WTC11 (cell line): ENCODE results near the gene KRT5. TPM values are rescaled to one million over a fixed set of nuclear protein-coding genes. Genes with fewer than 3 reads are reported as not detected.

ENCODE experiments used
- ATAC-seq: fragments of 200-7000 bp; cut with Tn5 transposase; 2 replicates; pipeline ENCODE4 v1.10.0; 2021; ENCODE audit warnings: mild to moderate bottlenecking, moderate library complexity
- CTCF ChIA-PET: fragments of 300-600 bp; sonication (Branson Sonifier 250); formaldehyde crosslinking; loops from one replicate; lab custom pipeline; 2021; ENCODE audit warnings: antibody characterized with exemption; lab: Charles Lee
- POLR2A ChIA-PET: fragments of 350-600 bp; sonication (Branson Sonifier 250); formaldehyde crosslinking; loops from one replicate; lab custom pipeline; 2021; ENCODE audit warnings: antibody characterized with exemption; lab: Charles Lee
- DNase-seq: peaks from one replicate; pipeline ENCODE4 v3.0.0; 2021; ENCODE audit warnings: low spot score
- H3K27ac Mint-ChIP-seq: 2 replicates; pipeline ENCODE4 v1.8.0; 2021; ENCODE audit warnings: mixed read lengths
- H3K27me3 Mint-ChIP-seq: 2 replicates; pipeline ENCODE4 v1.8.0; 2021; ENCODE audit warnings: low read depth, mild to moderate bottlenecking, moderate library complexity, mixed read lengths
- H3K36me3 Mint-ChIP-seq: 2 replicates; pipeline ENCODE4 v1.8.0; 2021; ENCODE audit warnings: mixed read lengths
- H3K4me1 Mint-ChIP-seq: 2 replicates; pipeline ENCODE4 v1.8.0; 2022; ENCODE audit warnings: mixed read lengths
- H3K4me3 Mint-ChIP-seq: 2 replicates; pipeline ENCODE4 v1.8.0; 2021; ENCODE audit warnings: mild to moderate bottlenecking, moderate library complexity, mixed read lengths
- H3K9me3 Mint-ChIP-seq: 2 replicates; pipeline ENCODE4 v1.8.0; 2021; ENCODE audit warnings: mixed read lengths
- ARID4B ChIP-seq: sonication (generic); formaldehyde crosslinking; IDR thresholded peaks from 2 replicates; pipeline ENCODE4 v1.8.0; 2023; ENCODE audit warnings: missing genetic modification reagents, mild to moderate bottlenecking, borderline replicate concordance
- CREM ChIP-seq: sonication (generic); formaldehyde crosslinking; IDR thresholded peaks from 2 replicates; pipeline ENCODE4 v1.8.1; 2022; ENCODE audit warnings: mild to moderate bottlenecking, missing genetic modification reagents, moderate library complexity
- E2F5 ChIP-seq: sonication (generic); formaldehyde crosslinking; IDR thresholded peaks from 2 replicates; pipeline ENCODE4 v1.8.1; 2022; ENCODE audit warnings: mild to moderate bottlenecking, moderate library complexity, missing genetic modification reagents
- EMX1 ChIP-seq: fragments of 250-450 bp; sonication (Bioruptor Pico); IDR thresholded peaks from 2 replicates; pipeline ENCODE4 v1.8.0; 2021; ENCODE audit warnings: mild to moderate bottlenecking
- FOXP4 ChIP-seq: sonication (generic); formaldehyde crosslinking; IDR thresholded peaks from 2 replicates; pipeline ENCODE4 v1.8.0; 2022; ENCODE audit warnings: mild to moderate bottlenecking, missing genetic modification reagents
- HMGXB4 ChIP-seq: sonication (generic); formaldehyde crosslinking; IDR thresholded peaks from 2 replicates; pipeline ENCODE4 v1.8.1; 2023; ENCODE audit warnings: mild to moderate bottlenecking, moderate library complexity, missing genetic modification reagents
- IRF2 ChIP-seq: sonication (generic); formaldehyde crosslinking; IDR thresholded peaks from 2 replicates; pipeline ENCODE4 v1.8.0; 2022; ENCODE audit warnings: low read depth, missing genetic modification reagents, borderline replicate concordance
- MYBL2 ChIP-seq: sonication (generic); formaldehyde crosslinking; IDR thresholded peaks from 2 replicates; pipeline ENCODE4 v1.8.1; 2023; ENCODE audit warnings: mild to moderate bottlenecking, moderate library complexity, missing genetic modification reagents
- NFE2L1 ChIP-seq: sonication (generic); formaldehyde crosslinking; IDR thresholded peaks from 2 replicates; pipeline ENCODE4 v1.8.1; 2023; ENCODE audit warnings: missing genetic modification reagents
- SMAD4 ChIP-seq: sonication (generic); formaldehyde crosslinking; IDR thresholded peaks from 2 replicates; pipeline ENCODE4 v1.8.0; 2022; ENCODE audit warnings: mild to moderate bottlenecking, missing genetic modification reagents
- TEAD4 ChIP-seq: sonication (generic); formaldehyde crosslinking; IDR thresholded peaks from 2 replicates; pipeline ENCODE4 v1.8.0; 2022; ENCODE audit warnings: mild to moderate bottlenecking, missing genetic modification reagents
- ZNF423 ChIP-seq: fragments of 250-450 bp; sonication (Bioruptor Pico); IDR thresholded peaks from 2 replicates; pipeline ENCODE4 v2.1.2; 2022; ENCODE audit warnings: mild to moderate bottlenecking, moderate library complexity
- ZNF512 ChIP-seq: sonication (generic); formaldehyde crosslinking; IDR thresholded peaks from 2 replicates; pipeline ENCODE4 v1.8.1; 2022; ENCODE audit warnings: missing genetic modification reagents, borderline replicate concordance
- total RNA-seq: library from RNA; stranded (reverse); gene quantifications from 3 replicates; pipeline ENCODE4 v1.2.3, GENCODE V29; 2021
- TF ChIP-seq, protein P1 (sequence below): sonication (generic); formaldehyde crosslinking; IDR thresholded peaks from 2 replicates; pipeline ENCODE4 v1.8.0; 2023; ENCODE audit warnings: mild to moderate bottlenecking, missing genetic modification reagents
- TF ChIP-seq, protein P2 (sequence below): sonication (generic); formaldehyde crosslinking; IDR thresholded peaks from 2 replicates; pipeline ENCODE4 v1.8.0; 2022; ENCODE audit warnings: mild to moderate bottlenecking, missing genetic modification reagents
- TF ChIP-seq, protein P3 (sequence below): fragments of 250-450 bp; sonication (Bioruptor Pico); IDR thresholded peaks from 2 replicates; pipeline ENCODE4 v1.9.0; 2021; ENCODE audit warnings: mild to moderate bottlenecking
- TF ChIP-seq, protein P4 (sequence below): sonication (generic); formaldehyde crosslinking; IDR thresholded peaks from 2 replicates; pipeline ENCODE4 v1.8.1; 2022; ENCODE audit warnings: low read depth, missing genetic modification reagents, borderline replicate concordance

KRT5 gene
- total RNA-seq, 1 experiment from 2014 or later: not detected

- TF ChIP-seq TEAD4 (CRISPR knock-in tag): no peak
- TF ChIP-seq FOXP4 (CRISPR knock-in tag): no peak
- TF ChIP-seq HMGXB4 (CRISPR knock-in tag): no peak
- TF ChIP-seq, protein P1, sequence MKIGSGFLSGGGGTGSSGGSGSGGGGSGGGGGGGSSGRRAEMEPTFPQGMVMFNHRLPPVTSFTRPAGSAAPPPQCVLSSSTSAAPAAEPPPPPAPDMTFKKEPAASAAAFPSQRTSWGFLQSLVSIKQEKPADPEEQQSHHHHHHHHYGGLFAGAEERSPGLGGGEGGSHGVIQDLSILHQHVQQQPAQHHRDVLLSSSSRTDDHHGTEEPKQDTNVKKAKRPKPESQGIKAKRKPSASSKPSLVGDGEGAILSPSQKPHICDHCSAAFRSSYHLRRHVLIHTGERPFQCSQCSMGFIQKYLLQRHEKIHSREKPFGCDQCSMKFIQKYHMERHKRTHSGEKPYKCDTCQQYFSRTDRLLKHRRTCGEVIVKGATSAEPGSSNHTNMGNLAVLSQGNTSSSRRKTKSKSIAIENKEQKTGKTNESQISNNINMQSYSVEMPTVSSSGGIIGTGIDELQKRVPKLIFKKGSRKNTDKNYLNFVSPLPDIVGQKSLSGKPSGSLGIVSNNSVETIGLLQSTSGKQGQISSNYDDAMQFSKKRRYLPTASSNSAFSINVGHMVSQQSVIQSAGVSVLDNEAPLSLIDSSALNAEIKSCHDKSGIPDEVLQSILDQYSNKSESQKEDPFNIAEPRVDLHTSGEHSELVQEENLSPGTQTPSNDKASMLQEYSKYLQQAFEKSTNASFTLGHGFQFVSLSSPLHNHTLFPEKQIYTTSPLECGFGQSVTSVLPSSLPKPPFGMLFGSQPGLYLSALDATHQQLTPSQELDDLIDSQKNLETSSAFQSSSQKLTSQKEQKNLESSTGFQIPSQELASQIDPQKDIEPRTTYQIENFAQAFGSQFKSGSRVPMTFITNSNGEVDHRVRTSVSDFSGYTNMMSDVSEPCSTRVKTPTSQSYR (CRISPR knock-in tag): no peak
- no peak for TF ChIP-seq ZNF423
- no peak for TF ChIP-seq NFE2L1 (CRISPR knock-in tag)
- no peak for TF ChIP-seq MYBL2 (CRISPR knock-in tag)
- no peak for TF ChIP-seq E2F5 (CRISPR knock-in tag)
- TF ChIP-seq IRF2 (CRISPR knock-in tag): no peak
- no peak for TF ChIP-seq ARID4B (CRISPR knock-in tag)
- no peak for TF ChIP-seq CREM (CRISPR knock-in tag)
- TF ChIP-seq, protein P2, sequence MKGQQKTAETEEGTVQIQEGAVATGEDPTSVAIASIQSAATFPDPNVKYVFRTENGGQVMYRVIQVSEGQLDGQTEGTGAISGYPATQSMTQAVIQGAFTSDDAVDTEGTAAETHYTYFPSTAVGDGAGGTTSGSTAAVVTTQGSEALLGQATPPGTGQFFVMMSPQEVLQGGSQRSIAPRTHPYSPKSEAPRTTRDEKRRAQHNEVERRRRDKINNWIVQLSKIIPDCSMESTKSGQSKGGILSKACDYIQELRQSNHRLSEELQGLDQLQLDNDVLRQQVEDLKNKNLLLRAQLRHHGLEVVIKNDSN (CRISPR knock-in tag): no peak
- no peak for TF ChIP-seq SMAD4
- TF ChIP-seq, protein P3, sequence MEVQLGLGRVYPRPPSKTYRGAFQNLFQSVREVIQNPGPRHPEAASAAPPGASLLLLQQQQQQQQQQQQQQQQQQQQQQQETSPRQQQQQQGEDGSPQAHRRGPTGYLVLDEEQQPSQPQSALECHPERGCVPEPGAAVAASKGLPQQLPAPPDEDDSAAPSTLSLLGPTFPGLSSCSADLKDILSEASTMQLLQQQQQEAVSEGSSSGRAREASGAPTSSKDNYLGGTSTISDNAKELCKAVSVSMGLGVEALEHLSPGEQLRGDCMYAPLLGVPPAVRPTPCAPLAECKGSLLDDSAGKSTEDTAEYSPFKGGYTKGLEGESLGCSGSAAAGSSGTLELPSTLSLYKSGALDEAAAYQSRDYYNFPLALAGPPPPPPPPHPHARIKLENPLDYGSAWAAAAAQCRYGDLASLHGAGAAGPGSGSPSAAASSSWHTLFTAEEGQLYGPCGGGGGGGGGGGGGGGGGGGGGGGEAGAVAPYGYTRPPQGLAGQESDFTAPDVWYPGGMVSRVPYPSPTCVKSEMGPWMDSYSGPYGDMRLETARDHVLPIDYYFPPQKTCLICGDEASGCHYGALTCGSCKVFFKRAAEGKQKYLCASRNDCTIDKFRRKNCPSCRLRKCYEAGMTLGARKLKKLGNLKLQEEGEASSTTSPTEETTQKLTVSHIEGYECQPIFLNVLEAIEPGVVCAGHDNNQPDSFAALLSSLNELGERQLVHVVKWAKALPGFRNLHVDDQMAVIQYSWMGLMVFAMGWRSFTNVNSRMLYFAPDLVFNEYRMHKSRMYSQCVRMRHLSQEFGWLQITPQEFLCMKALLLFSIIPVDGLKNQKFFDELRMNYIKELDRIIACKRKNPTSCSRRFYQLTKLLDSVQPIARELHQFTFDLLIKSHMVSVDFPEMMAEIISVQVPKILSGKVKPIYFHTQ: no peak
- TF ChIP-seq ZNF512 (CRISPR knock-in tag): no peak
- TF ChIP-seq EMX1 (CRISPR knock-in tag): no peak
- TF ChIP-seq, protein P4, sequence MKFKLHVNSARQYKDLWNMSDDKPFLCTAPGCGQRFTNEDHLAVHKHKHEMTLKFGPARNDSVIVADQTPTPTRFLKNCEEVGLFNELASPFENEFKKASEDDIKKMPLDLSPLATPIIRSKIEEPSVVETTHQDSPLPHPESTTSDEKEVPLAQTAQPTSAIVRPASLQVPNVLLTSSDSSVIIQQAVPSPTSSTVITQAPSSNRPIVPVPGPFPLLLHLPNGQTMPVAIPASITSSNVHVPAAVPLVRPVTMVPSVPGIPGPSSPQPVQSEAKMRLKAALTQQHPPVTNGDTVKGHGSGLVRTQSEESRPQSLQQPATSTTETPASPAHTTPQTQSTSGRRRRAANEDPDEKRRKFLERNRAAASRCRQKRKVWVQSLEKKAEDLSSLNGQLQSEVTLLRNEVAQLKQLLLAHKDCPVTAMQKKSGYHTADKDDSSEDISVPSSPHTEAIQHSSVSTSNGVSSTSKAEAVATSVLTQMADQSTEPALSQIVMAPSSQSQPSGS (CRISPR knock-in tag): no peak
- Mint-ChIP-seq H3K4me3 (no peak overlapping the region), H3K27ac (no peak overlapping the region), H3K9me3 (no peaks in the 10 kb centered on the region), H3K4me1 (no peaks in the 10 kb centered on the region), H3K36me3 (no peaks in the 10 kb centered on the region), H3K27me3 (no peaks in the 10 kb centered on the region)
- DNase-seq: no peak
- ChIA-PET CTCF (interaction anchor here (1.0 to 5.1 kb wide), 6 partner anchors 10 to 339 kb away, joined by 3 to 28 read pairs (median 4); no protein-coding TSS in a partner anchor), POLR2A (no interaction called here)
- no peak for ATAC-seq
Measured at GRCh38 chr12:52531566-52532300, 11.5 kb upstream of the KRT5 start.
